ENCODE data around the gene GALNTL6. TPM values are rescaled to one million over a fixed set of nuclear protein-coding genes. Genes with fewer than 3 reads are reported as not detected.

The GALNTL6 gene
- total and polyA plus RNA-seq, 2 donors from 2014 or later: 0.60 TPM; not detected in 1

DNA sequence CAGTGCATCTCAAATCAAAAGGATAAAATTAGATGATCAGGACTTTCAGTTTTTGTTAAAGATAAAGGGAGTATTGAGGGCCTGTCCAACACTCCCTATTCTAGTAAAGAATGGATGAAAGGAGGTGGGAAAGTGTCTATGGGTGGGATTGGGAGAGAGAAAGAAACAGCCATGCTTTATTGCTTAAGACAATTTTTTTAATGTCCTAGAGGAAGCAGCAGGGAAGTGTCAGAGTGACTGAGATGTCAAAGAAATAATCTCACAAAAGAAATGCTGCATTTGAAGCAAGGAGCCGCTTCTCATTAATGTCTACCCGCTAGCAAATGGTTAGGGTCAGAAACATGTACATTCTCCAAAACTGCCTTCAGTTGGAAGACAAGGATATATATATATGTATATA, 1238.0 kb downstream of the GALNTL6 start:
- intact Hi-C loops (cut with DNase I): no loop called here
- no peaks in the 10 kb centered on the region for H3K4me1 ChIP-seq (ENCODE audit: control insufficient read depth in 2 of 3, insufficient read depth in 2 of 3, low read depth in 1 of 3, low read length in 3 of 3)

GRCh38 chr4:173051716-173052115, 1238.5 kb downstream of the GALNTL6 start:
- DNase-seq: peak in 1 of 5 donors; percentile 31
- H3K36me3 ChIP-seq (ENCODE audit: control insufficient read depth in 2 of 3, insufficient read depth in 3 of 3, low read length in 3 of 3): no peaks in the 10 kb centered on the region
- no peak overlapping the region for H3K9ac ChIP-seq (ENCODE audit: low read length in 3 of 3)
- intact Hi-C loops (cut with DNase I): no loop called here
- TF ChIP-seq, protein P1, sequence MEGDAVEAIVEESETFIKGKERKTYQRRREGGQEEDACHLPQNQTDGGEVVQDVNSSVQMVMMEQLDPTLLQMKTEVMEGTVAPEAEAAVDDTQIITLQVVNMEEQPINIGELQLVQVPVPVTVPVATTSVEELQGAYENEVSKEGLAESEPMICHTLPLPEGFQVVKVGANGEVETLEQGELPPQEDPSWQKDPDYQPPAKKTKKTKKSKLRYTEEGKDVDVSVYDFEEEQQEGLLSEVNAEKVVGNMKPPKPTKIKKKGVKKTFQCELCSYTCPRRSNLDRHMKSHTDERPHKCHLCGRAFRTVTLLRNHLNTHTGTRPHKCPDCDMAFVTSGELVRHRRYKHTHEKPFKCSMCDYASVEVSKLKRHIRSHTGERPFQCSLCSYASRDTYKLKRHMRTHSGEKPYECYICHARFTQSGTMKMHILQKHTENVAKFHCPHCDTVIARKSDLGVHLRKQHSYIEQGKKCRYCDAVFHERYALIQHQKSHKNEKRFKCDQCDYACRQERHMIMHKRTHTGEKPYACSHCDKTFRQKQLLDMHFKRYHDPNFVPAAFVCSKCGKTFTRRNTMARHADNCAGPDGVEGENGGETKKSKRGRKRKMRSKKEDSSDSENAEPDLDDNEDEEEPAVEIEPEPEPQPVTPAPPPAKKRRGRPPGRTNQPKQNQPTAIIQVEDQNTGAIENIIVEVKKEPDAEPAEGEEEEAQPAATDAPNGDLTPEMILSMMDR (IDR thresholded peaks at IDR 0.05; ENCODE audit: borderline replicate concordance, extremely low read depth, insufficient read depth): no peak
- FAIRE-seq: no peak
- no peaks in the 10 kb centered on the region for H3K9me3 ChIP-seq (ENCODE audit: control insufficient read depth in 2 of 3, insufficient read depth in 1 of 3, low read length in 3 of 3)
- H3K27me3 ChIP-seq (ENCODE audit: control insufficient read depth, insufficient read depth, low read length): no peaks in the 10 kb centered on the region
- H3K4me3 ChIP-seq (ENCODE audit: low read length in 3 of 3): no peak overlapping the region
- no peaks in the 10 kb centered on the region for H3K4me1 ChIP-seq (ENCODE audit: control insufficient read depth in 2 of 3, insufficient read depth in 2 of 3, low read depth in 1 of 3, low read length in 3 of 3)
- no peak overlapping the region for H3K27ac ChIP-seq (ENCODE audit: low read depth in 2 of 2, low read length in 2 of 2)

More for the DNA sequence above, 1238.0 kb downstream of the GALNTL6 start:
- Histone ChIP-seq H3K36me3 (ENCODE audit: control insufficient read depth in 2 of 3, insufficient read depth in 3 of 3, low read length in 3 of 3) (no peaks in the 10 kb centered on the region), H3K27ac (ENCODE audit: low read depth in 2 of 2, low read length in 2 of 2) (no peak overlapping the region), H3K27me3 (ENCODE audit: control insufficient read depth, insufficient read depth, low read length) (no peaks in the 10 kb centered on the region), H3K9ac (ENCODE audit: low read length in 3 of 3) (no peak overlapping the region), H3K4me3 (ENCODE audit: low read length in 3 of 3) (no peak overlapping the region), H3K9me3 (ENCODE audit: control insufficient read depth in 2 of 3, insufficient read depth in 1 of 3, low read length in 3 of 3) (no peaks in the 10 kb centered on the region)
- no peak for FAIRE-seq
- peak in 1 of 5 donors; percentile 26 for DNase-seq
- TF ChIP-seq, protein P1 (IDR thresholded peaks at IDR 0.05; ENCODE audit: borderline replicate concordance, extremely low read depth, insufficient read depth): no peak

- FAIRE-seq (no peak), DNase-seq (no peak)
- intact Hi-C loops (cut with DNase I): no loop called here
- Histone ChIP-seq H3K9ac (ENCODE audit: low read length in 3 of 3) (no peak overlapping the region), H3K36me3 (ENCODE audit: control insufficient read depth in 2 of 3, insufficient read depth in 3 of 3, low read length in 3 of 3) (no peaks in the 10 kb centered on the region), H3K27ac (ENCODE audit: low read depth in 2 of 2, low read length in 2 of 2) (no peak overlapping the region), H3K27me3 (ENCODE audit: control insufficient read depth, insufficient read depth, low read length) (no peaks in the 10 kb centered on the region), H3K9me3 (ENCODE audit: control insufficient read depth in 2 of 3, insufficient read depth in 1 of 3, low read length in 3 of 3) (no peaks in the 10 kb centered on the region), H3K4me3 (ENCODE audit: low read length in 3 of 3) (no peak overlapping the region), H3K4me1 (ENCODE audit: control insufficient read depth in 2 of 3, insufficient read depth in 2 of 3, low read depth in 1 of 3, low read length in 3 of 3) (no peaks in the 10 kb centered on the region)
- TF ChIP-seq, protein P1 (IDR thresholded peaks at IDR 0.05; ENCODE audit: borderline replicate concordance, extremely low read depth, insufficient read depth): no peak
Observed at GRCh38 chr4:173052439-173052838, 1239.2 kb downstream of the GALNTL6 start.

DNA sequence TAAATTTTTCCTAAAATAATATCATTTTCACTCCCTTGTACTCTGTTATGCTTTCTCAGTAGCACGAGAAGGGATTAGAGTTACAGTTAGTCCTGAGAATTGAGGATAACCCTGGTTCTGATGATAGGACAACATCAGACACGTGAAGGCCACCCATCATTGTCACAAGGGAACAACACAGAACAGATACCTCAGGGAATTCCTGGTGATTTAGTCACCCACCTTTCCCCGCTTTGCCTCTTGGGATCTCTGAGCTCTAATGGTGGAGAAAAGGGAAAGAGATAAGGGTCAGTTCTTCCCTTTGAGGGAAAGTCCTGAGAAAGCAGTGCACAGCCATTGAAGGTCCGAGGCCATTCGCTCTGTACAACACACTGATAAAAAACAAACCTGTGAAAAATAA, 1243.1 kb downstream of the GALNTL6 start:
- Histone ChIP-seq H3K9me3 (ENCODE audit: control insufficient read depth in 2 of 3, insufficient read depth in 1 of 3, low read length in 3 of 3) (no peaks in the 10 kb centered on the region), H3K27me3 (ENCODE audit: control insufficient read depth, insufficient read depth, low read length) (no peaks in the 10 kb centered on the region), H3K4me1 (ENCODE audit: control insufficient read depth in 2 of 3, insufficient read depth in 2 of 3, low read depth in 1 of 3, low read length in 3 of 3) (no peaks in the 10 kb centered on the region), H3K36me3 (ENCODE audit: control insufficient read depth in 2 of 3, insufficient read depth in 3 of 3, low read length in 3 of 3) (no peaks in the 10 kb centered on the region), H3K27ac (ENCODE audit: low read depth in 2 of 2, low read length in 2 of 2) (no peak overlapping the region), H3K9ac (ENCODE audit: low read length in 3 of 3) (no peak overlapping the region), H3K4me3 (ENCODE audit: low read length in 3 of 3) (no peak overlapping the region)
- intact Hi-C loops (cut with DNase I): no loop called here
- no peak for FAIRE-seq
- no peak for DNase-seq
- TF ChIP-seq, protein P1 (IDR thresholded peaks at IDR 0.05; ENCODE audit: borderline replicate concordance, extremely low read depth, insufficient read depth): no peak

Measured in kidney (tissue), 14 donors.